SJSA1 (cell line): ENCODE measurements around the gene C10orf67. TPM values are rescaled to one million over a fixed set of nuclear protein-coding genes. Genes with fewer than 3 reads are reported as not detected.

Experiments
- DNase-seq, 2 experiments: peaks; one replicate each; pipeline ENCODE4 v3.0.0-alpha.2; 2015 to 2020; ENCODE audit warnings: low spot score in 2 of 2, low read depth in 1 of 2
- H3K27ac ChIP-seq: fragments of 250-450 bp; sonication (Bioruptor Pico); 2 replicates; pipeline ENCODE4 v1.5.1; 2020; ENCODE audit warnings: mild to moderate bottlenecking, moderate library complexity
- H3K27me3 ChIP-seq: fragments of 250-450 bp; sonication (Bioruptor Pico); replicated peaks from 2 replicates; pipeline ENCODE4 v1.5.1; 2020; ENCODE audit warnings: mild to moderate bottlenecking, moderate library complexity
- H3K36me3 ChIP-seq: fragments of 250-450 bp; sonication (Bioruptor Pico); 2 replicates; pipeline ENCODE4 v1.5.1; 2020; ENCODE audit warnings: mild to moderate bottlenecking
- H3K4me1 ChIP-seq: fragments of 250-450 bp; sonication (Bioruptor Pico); replicated peaks from 2 replicates; pipeline ENCODE4 v1.6.1; 2021; ENCODE audit warnings: mild to moderate bottlenecking
- H3K4me3 ChIP-seq: fragments of 250-450 bp; sonication (Bioruptor Pico); 2 replicates; pipeline ENCODE4 v1.5.1; 2020; ENCODE audit warnings: mild to moderate bottlenecking
- H3K9me3 ChIP-seq: fragments of 250-450 bp; sonication (Bioruptor Pico); replicated peaks from 2 replicates; pipeline ENCODE4 v1.5.1; 2020; ENCODE audit warnings: mild to moderate bottlenecking
- total RNA-seq: library from RNA; depleted of rRNA; stranded (reverse); fragments of >200 nt; shearing (Covaris generic); gene quantifications from 2 replicates; pipeline ENCODE4 v1.2.3, GENCODE V29; 2014

Gene C10orf67
- total RNA-seq, 1 experiment from 2014 or later = not detected

DNA sequence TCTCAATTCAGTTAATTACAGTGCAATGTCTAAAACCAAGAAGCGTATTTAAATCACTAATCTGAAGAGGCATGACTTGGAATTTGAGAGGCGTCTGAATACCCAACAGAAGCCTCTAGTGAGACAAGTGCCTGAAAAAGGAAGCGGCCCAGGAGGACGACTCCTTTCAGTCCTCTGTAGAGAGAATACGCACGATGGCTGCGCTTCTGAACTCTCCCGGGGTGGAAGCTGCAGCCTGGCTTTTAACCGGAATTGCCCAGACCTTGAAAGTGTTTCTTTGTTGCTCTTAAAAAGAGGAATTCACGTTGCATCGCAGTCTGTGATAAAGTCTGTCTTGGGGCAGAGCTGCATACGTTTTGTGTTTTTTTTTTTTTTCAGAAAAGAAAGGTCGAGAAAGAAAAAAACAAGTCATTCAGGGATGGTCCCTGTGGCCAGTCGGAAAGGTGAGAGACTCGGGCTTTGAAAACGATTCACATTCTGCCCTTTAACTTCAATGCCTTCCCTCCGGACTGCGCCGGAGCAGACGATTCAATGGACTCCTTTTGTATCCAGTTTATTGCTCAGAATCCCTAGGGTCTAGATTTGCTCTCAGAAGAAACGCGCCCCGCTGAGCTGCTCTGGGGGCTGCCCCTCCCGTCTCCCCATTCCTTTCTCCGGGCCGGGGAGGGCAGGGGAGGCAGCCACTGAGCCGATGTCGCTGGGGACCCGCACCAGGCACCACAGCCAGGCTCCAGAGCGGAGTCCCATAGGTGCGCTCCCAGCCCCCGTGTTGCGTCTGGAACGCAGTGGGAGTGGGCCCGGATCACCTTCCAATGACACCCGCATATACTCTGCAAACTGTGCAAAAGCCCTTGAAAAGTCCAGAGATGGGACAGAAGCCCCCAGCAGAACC, 153.5 kb downstream of the C10orf67 start:
- peaks cover 50% of the 10 kb centered on the region for H3K27me3 ChIP-seq
- no peak overlapping the region for H3K4me3 ChIP-seq

DNA sequence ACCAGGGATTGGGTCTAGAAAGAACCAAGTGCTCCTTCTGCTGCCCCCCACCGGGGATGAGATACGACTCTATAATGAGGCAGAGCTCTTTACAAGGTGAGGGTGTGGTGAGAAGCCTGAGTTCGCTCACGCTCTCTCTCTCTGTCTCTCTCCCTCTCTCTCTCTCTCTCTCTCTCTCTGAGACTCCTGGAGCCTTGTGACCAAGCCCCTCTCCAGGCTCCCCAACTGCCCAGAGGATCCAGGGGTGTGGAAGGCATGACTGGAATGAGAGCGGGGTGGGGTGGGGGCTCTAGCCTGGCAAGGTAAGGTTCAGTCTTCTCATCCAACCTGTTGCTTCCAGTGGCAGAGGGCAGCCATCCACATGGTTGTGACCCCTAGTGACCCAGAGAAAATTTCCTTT, 155.6 kb downstream of the C10orf67 start:
- Histone ChIP-seq H3K27ac (no peak overlapping the region), H3K36me3 (no peaks in the 10 kb centered on the region), H3K4me3 (no peak overlapping the region), H3K9me3 (no peaks in the 10 kb centered on the region), H3K27me3 (peaks cover 33% of the 10 kb centered on the region), H3K4me1 (no peaks in the 10 kb centered on the region)
- no peak for DNase-seq

More for the DNA sequence above, 153.5 kb downstream of the C10orf67 start:
- Histone ChIP-seq H3K9me3 (no peaks in the 10 kb centered on the region), H3K4me1 (no peaks in the 10 kb centered on the region), H3K27ac (no peak overlapping the region), H3K36me3 (no peaks in the 10 kb centered on the region)
- DNase-seq = no peak

DNA sequence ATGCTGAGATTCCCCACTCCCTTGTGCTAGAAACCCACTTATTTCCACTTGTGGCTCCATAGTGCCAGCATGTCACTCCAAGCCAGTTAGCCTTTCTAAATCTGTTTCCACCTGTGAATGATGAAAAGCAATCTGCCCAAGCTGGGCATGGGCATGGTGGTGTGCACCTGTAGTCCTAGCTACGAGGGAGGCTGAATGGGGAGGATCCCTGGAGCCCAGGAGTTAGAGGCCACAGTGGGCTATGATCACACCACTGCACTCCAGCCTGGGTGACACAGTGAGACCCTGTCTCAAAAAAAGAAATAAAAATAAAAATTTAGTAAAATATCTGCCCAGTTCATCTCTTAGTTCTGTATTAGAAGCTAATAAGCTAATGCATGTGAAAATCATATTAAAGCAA, 157.4 kb downstream of the C10orf67 start:
- Histone ChIP-seq H3K4me1 (no peaks in the 10 kb centered on the region), H3K27ac (no peak overlapping the region), H3K9me3 (no peaks in the 10 kb centered on the region), H3K36me3 (no peaks in the 10 kb centered on the region), H3K4me3 (no peak overlapping the region), H3K27me3 (peaks cover 21% of the 10 kb centered on the region)
- no peak for DNase-seq

DNA sequence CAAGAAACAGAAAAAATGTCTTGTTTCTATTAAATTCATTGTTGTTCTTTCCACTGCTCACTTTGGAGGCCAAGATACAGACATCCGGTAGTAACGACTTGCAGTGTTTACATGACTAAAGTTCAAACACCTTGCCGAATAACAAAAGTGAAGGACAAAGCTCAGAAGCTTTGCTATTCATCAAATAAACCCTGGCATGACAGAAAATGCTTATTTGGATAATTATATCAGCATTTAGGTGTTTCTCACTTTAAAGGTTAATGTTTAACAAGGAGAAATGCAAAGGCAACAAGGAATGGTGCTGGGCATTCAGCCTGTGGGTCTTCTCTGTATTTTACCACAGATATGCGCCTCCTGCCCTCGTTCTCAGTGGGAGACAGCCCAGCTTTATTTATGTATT, 157.9 kb downstream of the C10orf67 start:
- no peak overlapping the region for H3K4me3 ChIP-seq
- H3K9me3 ChIP-seq = no peaks in the 10 kb centered on the region
- no peak overlapping the region for H3K27ac ChIP-seq
- H3K27me3 ChIP-seq = peaks cover 19% of the 10 kb centered on the region
- H3K36me3 ChIP-seq = no peaks in the 10 kb centered on the region
- DNase-seq = no peak
- H3K4me1 ChIP-seq = no peaks in the 10 kb centered on the region

DNA sequence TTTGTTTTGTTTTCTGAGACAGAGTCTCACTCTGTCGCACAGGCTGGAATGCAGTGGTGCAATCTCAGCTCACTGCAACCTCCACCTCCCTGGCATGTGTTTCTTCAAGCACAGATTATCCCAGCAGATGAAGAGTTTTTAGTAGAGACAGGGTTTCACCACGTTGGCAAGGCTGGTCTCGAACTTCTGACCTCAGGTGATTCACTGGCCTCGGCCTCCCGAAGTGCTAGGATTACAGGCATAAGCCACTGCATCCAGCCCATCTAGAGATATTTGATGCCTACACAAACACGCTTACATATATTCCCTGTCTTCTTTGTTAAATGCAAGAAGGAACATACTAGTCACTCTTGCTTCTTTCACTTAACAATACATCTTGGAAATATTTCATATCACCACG, 158.4 kb downstream of the C10orf67 start:
- no peak for DNase-seq
- Histone ChIP-seq H3K4me3 (no peak overlapping the region), H3K27me3 (peaks cover 14% of the 10 kb centered on the region), H3K4me1 (no peaks in the 10 kb centered on the region), H3K36me3 (no peaks in the 10 kb centered on the region), H3K9me3 (no peaks in the 10 kb centered on the region), H3K27ac (no peak overlapping the region)

DNA sequence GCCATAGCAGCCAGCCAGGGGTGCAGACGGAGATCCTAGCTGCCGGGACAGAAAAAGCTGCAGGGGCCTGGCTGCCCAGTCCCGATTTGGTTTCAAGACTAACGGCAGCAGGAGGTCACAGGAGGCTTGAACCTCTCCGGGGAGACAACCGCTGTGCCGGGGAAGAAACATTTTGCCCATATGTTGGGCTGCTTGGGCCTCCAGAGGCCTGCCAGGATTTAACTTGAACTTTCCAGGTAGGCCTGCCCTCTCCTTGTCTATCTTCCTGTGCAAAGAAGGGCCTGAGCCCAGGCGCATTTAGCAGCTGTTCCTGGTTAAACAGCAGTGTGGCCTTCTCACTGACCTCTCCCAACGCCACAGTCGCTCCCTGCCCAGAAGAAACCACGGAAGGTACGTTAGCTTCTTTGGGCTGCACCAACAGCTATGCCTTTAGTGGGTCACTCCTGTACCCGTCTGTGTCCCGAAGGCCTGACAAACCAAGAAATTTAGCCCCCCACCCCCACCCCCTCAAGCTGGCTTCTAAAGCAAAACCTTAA, 169.6 kb downstream of the C10orf67 start:
- DNase-seq = no peak
- H3K4me3 ChIP-seq = no peak overlapping the region
- no peaks in the 10 kb centered on the region for H3K9me3 ChIP-seq
- no peaks in the 10 kb centered on the region for H3K36me3 ChIP-seq
- no peaks in the 10 kb centered on the region for H3K4me1 ChIP-seq
- peaks cover 10% of the 10 kb centered on the region for H3K27me3 ChIP-seq
- no peak overlapping the region for H3K27ac ChIP-seq

DNA sequence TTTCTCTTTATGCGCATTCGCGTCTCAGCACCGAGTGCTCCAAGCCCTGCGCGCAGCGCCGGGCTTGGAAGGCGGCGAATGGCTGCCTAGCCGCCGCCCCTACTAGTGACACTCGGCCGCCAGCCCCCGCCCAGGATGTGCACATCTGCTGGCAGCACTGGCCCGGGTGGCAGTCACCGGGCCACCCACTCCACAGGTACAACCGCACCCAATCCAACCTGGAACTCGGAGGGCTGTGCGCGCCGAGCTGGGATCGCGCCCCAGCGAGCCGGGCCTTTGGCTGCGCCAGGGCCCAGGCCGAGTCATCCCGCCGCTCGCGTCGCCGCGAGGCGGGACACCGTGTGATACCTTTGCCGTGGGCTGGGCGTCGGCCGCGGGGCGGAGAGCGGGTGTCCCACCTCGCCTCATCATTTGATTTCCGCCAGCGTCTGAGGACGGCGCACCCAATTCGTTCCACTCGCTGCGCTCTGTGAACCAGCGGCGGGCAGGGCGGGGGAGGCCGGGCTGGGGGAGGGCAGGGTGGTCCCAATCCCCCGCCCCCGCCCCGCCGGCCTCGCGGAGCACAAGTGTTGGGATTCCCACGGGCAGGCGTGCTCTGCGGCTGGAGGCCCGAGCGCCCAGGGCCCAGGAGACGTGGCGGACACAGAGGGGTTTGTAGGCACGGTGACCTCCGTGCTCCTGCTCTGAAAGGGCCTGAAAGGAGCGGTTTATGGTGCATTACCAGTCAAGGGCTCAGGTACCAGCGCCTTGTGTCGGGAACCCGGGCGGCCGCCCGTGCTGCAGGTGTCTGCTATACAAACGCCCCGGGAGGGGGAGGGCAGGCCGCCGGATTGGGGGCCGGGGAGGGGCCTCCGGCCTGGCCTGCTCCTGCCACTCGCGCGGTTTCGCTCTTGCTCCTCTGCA, 170.3 kb downstream of the C10orf67 start:
- Histone ChIP-seq H3K4me1 (no peaks in the 10 kb centered on the region), H3K9me3 (no peaks in the 10 kb centered on the region), H3K27me3 (peaks cover 10% of the 10 kb centered on the region), H3K4me3 (no peak overlapping the region), H3K27ac (no peak overlapping the region), H3K36me3 (no peaks in the 10 kb centered on the region)
- DNase-seq = no peak

DNA sequence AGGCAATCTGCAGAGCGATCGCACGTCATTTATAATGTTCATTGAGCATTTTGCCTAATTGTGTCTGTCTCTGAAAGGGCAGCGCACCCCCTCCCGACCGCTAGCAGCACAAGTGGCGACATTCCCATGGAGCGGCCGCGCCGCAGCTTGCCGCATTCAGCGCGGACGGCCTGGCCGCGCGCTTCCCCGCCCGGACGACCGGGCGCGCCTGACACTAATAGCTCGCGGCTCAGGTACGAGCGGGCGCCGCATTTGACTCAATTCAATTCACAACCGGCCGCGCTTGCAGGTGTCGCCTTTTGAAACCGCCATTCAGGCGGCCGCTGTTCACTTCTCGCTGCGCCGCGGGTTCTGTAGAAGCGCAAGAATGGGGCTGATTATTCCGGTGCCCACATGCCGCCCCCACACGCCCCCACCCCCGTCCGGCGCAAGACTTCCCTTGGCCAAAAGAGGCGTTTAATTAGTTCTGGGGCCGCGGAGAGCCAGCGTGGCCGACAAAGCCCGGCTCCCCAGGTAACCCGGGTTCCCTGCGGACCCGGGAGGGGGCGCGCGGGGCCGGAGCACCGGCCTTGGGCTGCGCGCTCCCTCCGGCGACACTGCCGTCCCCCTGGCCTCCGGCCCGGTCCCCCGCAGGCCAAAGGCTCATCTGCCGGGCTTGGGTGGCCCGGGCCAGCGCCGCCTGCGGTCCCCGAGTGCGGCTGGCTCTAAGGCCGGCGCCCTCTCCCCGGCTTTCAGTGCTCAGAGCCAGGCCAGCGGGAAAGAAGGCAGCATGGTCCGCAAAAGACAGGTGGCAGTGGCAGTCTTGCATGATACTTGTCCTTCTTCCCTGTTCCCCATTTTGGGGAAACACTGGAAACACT, 171.2 kb downstream of the C10orf67 start:
- peaks cover 10% of the 10 kb centered on the region for H3K27me3 ChIP-seq
- H3K4me1 ChIP-seq = no peaks in the 10 kb centered on the region
- no peak overlapping the region for H3K4me3 ChIP-seq
- H3K27ac ChIP-seq = no peak overlapping the region
- H3K36me3 ChIP-seq = no peaks in the 10 kb centered on the region
- H3K9me3 ChIP-seq = no peaks in the 10 kb centered on the region
- no peak for DNase-seq

DNA sequence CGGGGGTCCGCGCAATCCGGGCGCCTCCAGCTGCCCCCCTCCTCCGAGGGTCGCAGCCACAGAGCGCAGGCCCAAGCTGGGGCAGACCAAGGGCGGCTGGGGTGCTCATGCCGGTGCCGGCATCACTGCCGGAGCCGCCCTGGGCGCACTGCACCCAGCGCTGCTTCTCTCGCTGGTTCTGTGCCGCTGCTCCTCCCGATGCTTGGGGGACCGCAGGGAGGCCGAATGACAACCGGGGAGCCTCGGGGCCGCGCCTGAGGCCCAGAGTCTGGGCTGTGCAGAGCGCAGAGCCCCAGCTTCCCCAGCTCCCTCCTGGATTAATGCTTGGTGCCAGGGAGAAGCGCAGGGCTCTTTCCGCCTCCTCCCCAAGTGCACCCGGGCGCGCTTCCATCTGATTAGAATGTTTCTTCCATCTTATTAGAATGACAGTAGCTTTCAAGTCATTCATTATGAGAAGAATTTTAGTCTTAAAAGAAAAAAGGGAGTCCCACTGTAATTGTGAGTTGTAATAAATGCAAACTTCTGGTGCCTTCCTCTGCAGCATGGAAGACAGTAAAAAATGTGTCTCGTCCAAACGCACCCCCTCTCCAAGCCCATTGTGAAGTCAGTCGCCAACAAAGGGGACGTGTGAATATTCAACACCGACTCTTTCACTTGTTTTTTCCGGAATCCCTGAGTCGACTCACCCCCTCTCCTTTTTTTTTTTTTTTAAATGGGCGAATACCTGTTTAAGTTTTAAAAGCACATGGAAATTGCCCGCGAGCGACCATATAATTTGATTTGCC, 172.0 kb downstream of the C10orf67 start:
- no peaks in the 10 kb centered on the region for H3K9me3 ChIP-seq
- peaks cover 10% of the 10 kb centered on the region for H3K27me3 ChIP-seq
- DNase-seq = no peak
- H3K4me1 ChIP-seq = no peaks in the 10 kb centered on the region
- H3K36me3 ChIP-seq = no peaks in the 10 kb centered on the region
- H3K4me3 ChIP-seq = no peak overlapping the region
- H3K27ac ChIP-seq = no peak overlapping the region

DNA sequence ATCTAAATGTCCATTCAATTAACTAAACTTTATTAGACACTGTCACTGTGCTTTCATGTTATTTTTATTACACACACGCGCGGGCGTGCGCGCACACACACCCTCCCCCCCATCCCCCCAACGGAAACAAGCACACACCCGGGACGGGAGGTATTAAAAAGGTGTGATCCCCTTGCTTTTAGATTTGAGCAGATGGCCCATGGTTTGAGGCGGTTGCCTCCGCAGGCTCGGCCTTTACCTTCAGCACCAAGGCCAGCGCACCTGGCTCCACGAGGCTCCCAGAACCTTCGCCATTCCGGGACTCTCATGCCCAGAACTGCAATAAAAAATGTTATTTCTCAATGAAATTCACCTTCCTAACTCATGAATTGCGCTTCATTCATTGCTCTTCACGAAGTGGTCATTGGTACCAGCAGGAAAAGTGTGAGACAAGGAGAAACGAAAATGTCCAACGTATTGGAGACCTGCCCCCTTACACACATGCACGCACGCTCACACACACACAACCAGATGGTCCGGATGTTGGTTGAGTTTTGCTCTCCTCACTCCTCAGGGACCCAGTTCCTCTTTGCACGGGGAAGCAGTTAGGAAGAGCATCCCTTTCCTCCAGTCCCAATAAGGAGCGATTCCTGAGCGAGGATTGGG, 173.2 kb downstream of the C10orf67 start:
- no peak for DNase-seq

DNA sequence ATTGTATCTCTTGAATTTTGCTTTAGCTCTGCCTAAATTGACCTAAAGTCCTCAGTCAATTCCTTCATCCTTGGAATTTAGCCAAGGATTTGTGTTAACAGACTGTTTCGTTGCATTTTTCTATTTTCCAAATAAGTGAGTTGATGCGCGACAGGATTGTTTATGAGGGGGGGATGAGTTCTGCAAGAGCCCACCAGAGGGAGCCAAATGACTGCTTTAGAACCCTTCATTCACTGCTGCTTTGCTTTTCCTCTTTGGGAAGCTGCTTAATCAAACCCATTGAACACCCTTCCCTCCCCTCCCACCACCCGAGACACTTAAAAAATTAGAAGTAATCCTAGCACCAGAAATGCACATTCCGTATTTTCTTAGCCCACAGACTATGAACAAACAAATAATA, 186.2 kb downstream of the C10orf67 start:
- Histone ChIP-seq H3K4me3 (no peak overlapping the region), H3K27ac (no peak overlapping the region), H3K27me3 (no peaks in the 10 kb centered on the region), H3K36me3 (no peaks in the 10 kb centered on the region), H3K4me1 (no peaks in the 10 kb centered on the region), H3K9me3 (no peaks in the 10 kb centered on the region)
- DNase-seq = peak in 1 of 2 experiments; percentile 47

More for the DNA sequence above, 173.2 kb downstream of the C10orf67 start:
- peaks cover 10% of the 10 kb centered on the region for H3K27me3 ChIP-seq
- no peaks in the 10 kb centered on the region for H3K4me1 ChIP-seq
- H3K9me3 ChIP-seq = no peaks in the 10 kb centered on the region
- no peak overlapping the region for H3K4me3 ChIP-seq
- H3K36me3 ChIP-seq = no peaks in the 10 kb centered on the region
- no peak overlapping the region for H3K27ac ChIP-seq

DNA sequence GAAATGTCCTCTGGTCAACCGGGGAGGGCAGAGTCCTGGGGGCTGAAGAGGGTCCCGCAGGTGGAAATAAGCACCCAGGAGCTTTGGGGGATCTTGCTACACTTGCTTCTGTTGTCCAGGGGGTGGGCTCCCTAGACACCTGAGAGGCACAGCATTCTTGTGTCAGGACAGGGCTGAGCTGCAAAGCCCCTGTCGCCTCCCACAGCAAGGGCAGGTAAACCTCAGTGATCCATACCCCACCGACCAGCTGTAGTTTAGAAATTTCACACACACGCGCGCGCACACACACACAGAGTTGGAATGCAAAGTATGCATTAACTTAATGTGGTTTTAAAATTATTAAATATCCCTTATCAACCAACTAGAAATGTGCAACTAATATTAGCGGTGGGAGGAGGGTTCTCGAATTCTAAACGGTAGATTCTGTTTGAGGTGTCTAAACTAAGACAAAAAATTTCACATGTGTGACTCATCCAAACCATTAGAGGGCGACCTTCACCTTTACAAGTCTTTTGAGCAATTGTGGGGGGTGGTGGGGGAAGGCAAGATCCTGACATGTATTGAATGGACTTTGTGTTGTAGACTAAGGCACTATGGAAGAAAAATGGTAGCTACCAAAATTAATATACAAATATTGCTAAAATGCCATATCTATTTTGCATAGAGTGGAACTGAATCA, 186.8 kb downstream of the C10orf67 start:
- H3K27ac ChIP-seq = no peak overlapping the region
- no peaks in the 10 kb centered on the region for H3K36me3 ChIP-seq
- H3K9me3 ChIP-seq = no peaks in the 10 kb centered on the region
- DNase-seq = peak in 1 of 2 experiments; percentile 23
- no peaks in the 10 kb centered on the region for H3K4me1 ChIP-seq
- H3K27me3 ChIP-seq = no peaks in the 10 kb centered on the region
- no peak overlapping the region for H3K4me3 ChIP-seq
